PC-3 (cell line): ENCODE results near the gene SMIM5.

ENCODE experiments used
- EZH2 ChIP-seq: fragments of 300-600 bp; sonication (generic); IDR thresholded peaks from one replicate; pipeline ENCODE4 v1.6.1; 2017; ENCODE audit warnings: antibody characterized with exemption, mild to moderate bottlenecking, low read length; ENCODE audit not compliant: unreplicated experiment
- EZH2phosphoT487 ChIP-seq: fragments of 300-600 bp; sonication (generic); IDR thresholded peaks from 2 replicates; pipeline ENCODE4 v1.6.1; 2018; ENCODE audit warnings: mild to moderate bottlenecking, antibody characterized with exemption, low read length, borderline replicate concordance
- TF ChIP-seq, protein P1 (sequence below): fragments of 300-600 bp; sonication (generic); conservative IDR thresholded peaks from 2 replicates; pipeline ENCODE4 v1.5.1; 2017; ENCODE audit warnings: antibody characterized with exemption, low read depth, mild to moderate bottlenecking, low read length

GRCh38 chr17:75638893-75639292 lies 5.7 kb downstream of the SMIM5 start:
- TF ChIP-seq, protein P1, sequence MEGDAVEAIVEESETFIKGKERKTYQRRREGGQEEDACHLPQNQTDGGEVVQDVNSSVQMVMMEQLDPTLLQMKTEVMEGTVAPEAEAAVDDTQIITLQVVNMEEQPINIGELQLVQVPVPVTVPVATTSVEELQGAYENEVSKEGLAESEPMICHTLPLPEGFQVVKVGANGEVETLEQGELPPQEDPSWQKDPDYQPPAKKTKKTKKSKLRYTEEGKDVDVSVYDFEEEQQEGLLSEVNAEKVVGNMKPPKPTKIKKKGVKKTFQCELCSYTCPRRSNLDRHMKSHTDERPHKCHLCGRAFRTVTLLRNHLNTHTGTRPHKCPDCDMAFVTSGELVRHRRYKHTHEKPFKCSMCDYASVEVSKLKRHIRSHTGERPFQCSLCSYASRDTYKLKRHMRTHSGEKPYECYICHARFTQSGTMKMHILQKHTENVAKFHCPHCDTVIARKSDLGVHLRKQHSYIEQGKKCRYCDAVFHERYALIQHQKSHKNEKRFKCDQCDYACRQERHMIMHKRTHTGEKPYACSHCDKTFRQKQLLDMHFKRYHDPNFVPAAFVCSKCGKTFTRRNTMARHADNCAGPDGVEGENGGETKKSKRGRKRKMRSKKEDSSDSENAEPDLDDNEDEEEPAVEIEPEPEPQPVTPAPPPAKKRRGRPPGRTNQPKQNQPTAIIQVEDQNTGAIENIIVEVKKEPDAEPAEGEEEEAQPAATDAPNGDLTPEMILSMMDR, result no peak
- TF ChIP-seq EZH2phosphoT487 (no peak), EZH2 (no peak)
